LNCaP clone FGC (cell line): ENCODE measurements around the gene CPEB4.

Experiments
- DNase-seq: peaks from one replicate; pipeline ENCODE4 v3.0.0-alpha.2; 2011; ENCODE audit warnings: low read depth
- H3K4me3 ChIP-seq: 2 replicates; pipeline ENCODE4 v1.5.1; 2011; ENCODE audit warnings: mild to moderate bottlenecking, low read depth, low read length, control low read depth
- CTCF ChIP-seq: IDR thresholded peaks from 2 replicates; pipeline ENCODE4 v1.5.1; 2012; ENCODE audit warnings: mild to moderate bottlenecking; ENCODE audit not compliant: control insufficient read depth, insufficient read depth; ENCODE audit errors: extremely low read depth

CPEB4 gene

DNA sequence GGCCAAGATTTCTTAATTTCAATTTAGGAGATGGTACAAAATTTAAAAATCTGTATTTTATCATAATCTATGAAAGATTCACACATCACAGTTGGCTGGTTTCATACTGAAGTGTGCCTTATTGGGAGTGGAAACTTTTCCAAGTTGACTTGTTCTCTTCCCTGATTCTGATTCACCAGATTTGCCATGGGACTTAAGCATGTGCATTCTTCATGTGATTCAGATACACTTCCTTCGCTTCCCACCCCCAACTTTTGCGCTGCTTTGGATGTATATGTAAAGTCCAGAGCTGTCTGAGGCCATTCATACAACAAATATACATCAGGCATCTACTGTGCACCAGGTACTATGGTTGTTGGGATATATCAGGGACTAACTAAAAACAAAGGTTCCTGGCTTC, 34.4 kb downstream of the CPEB4 start:
- DNase-seq, result no peak
- TF ChIP-seq CTCF, result no peak
- no peak overlapping the region for H3K4me3 ChIP-seq

DNA sequence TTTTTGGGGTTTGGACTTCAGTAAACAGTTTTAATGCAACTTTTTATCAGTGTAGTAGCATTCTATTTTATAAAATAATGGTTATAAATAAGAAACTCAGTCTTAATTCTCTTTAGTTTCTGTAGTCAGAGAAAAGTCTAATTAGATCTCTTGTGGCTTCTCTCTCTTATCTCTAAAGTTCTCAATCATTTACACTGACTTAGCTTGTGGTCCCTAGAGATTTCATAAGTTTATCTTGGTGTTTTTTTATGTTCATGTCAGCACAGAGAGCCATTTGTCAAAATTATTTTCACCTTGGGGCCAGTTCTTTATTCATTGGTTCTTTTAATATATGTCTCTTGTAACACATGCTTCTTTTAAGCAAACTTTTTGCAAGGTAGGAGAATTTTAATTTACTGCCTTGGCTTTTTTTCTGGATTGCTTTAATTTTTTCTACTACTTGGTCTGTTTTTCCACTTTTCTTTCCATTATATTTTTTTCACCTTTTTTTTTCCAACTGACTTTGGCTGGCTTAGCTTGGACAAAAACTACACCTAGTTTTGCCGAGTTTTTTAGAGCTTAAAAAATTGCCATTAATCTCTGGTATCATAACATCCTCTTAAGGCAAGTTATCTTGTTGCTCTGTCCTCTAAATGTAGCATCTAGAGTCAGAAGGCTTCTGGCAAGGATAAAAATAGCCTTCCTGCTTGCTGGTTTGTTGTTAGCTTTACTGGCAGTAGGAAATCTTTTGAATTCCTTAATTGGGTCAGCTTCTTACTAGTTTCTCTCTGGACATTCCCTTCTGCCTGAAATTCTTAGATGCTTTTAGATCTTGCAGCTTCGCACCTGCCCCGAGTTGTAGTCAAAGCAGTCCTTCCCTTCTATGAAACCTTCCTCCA, 35.3 kb downstream of the CPEB4 start:
- no peak for DNase-seq
- no peak overlapping the region for H3K4me3 ChIP-seq
- no peak for TF ChIP-seq CTCF

- TF ChIP-seq CTCF, result no peak
- no peak for DNase-seq
- H3K4me3 ChIP-seq, result no peak overlapping the region
Measured at GRCh38 chr5:173924899-173925298, 36.8 kb downstream of the CPEB4 start.

- TF ChIP-seq CTCF, result peak; percentile 41; the same call in 1 of the 2 replicates
- DNase-seq, result no peak
- no peak overlapping the region for H3K4me3 ChIP-seq
Measured at GRCh38 chr5:173925449-173926071, 37.4 kb downstream of the CPEB4 start.

GRCh38 chr5:173926359-173926758, 38.2 kb downstream of the CPEB4 start:
- no peak for TF ChIP-seq CTCF
- no peak overlapping the region for H3K4me3 ChIP-seq
- peak; percentile 66 for DNase-seq

GRCh38 chr5:173928871-173929574, 40.9 kb downstream of the CPEB4 start:
- no peak overlapping the region for H3K4me3 ChIP-seq
- no peak for DNase-seq

More at GRCh38 chr5:173928871-173929574, 40.9 kb downstream of the CPEB4 start:
- TF ChIP-seq CTCF, result no peak
